Prostate gland (tissue), 2 donors: ENCODE results near the gene STEAP3. TPM values are rescaled to one million over a fixed set of nuclear protein-coding genes. Genes with fewer than 3 reads are reported as not detected.

Source experiments
- DNase-seq: peaks from one replicate; pipeline ENCODE4 v3.0.0-alpha.2; 2019; ENCODE audit warnings: low spot score
- H3K27ac ChIP-seq, 2 donors: fragments of 200-600 bp; sonication (generic); 2 replicates each; pipeline ENCODE4 v1.5.1; 2017 to 2019
- H3K27me3 ChIP-seq: fragments of 200-600 bp; sonication (generic); replicated peaks from 2 replicates; pipeline ENCODE4 v1.5.1; 2019; ENCODE audit not compliant: insufficient read depth
- H3K36me3 ChIP-seq, 2 donors: fragments of 200-600 bp; sonication (generic); 1 replicate in 1 of 2; 2 replicates in 1 of 2; pipeline versions ENCODE4 v1.5.1 to v1.8.1; 2017 to 2019
- H3K4me1 ChIP-seq: fragments of 200-600 bp; sonication (generic); replicated peaks from 2 replicates; pipeline ENCODE4 v1.5.1; 2019
- H3K4me3 ChIP-seq, 2 donors: fragments of 200-600 bp; sonication (generic); 2 replicates each; pipeline ENCODE4 v1.5.1; 2017 to 2019
- H3K9me3 ChIP-seq: fragments of 200-600 bp; sonication (generic); 2 replicates; pipeline ENCODE4 v1.5.1; 2017
- POLR2A ChIP-seq: fragments of 450-650 bp; IDR thresholded peaks from one replicate; pipeline ENCODE4 v1.6.1; 2016; ENCODE audit warnings: antibody characterized with exemption, mild to moderate bottlenecking
- POLR2AphosphoS5 ChIP-seq: sonication (generic); formaldehyde crosslinking; IDR thresholded peaks from one replicate; pipeline ENCODE4 v1.6.1; 2017; ENCODE audit warnings: antibody characterized with exemption
- WGBS: methylation state at CpG from one replicate; pipeline ENCODE4 v1.1.5; 2018; 5-methylcytosine and 5-hydroxymethylcytosine counted together
- intact Hi-C: fragments of 100-400 bp; cut with DNase I; formaldehyde crosslinking; loops from one replicate; pipeline ENCODE4 v1.14.2; 2022
- total RNA-seq, 2 donors: library from RNA; depleted of rRNA; stranded (reverse); fragments of >200 nt; gene quantifications; one replicate each; pipeline ENCODE4 v1.1.0, GENCODE V29; 2016
- TF ChIP-seq, protein P1 (sequence below), 4 experiments: fragments of 200-600 bp in 2 of 4; fragments of 450-650 bp in 2 of 4; sonication (generic) in 2 of 4; IDR thresholded peaks; 1 replicate in 3 of 4; 2 replicates in 1 of 4; pipeline ENCODE4 v1.5.1; 2016 to 2019; ENCODE audit warnings: antibody characterized with exemption in 4 of 4, mild to moderate bottlenecking in 2 of 4, moderate library complexity in 2 of 4

The STEAP3 gene
- total RNA-seq, 2 donors from 2014 or later: 15.3 to 25.1 TPM

DNA sequence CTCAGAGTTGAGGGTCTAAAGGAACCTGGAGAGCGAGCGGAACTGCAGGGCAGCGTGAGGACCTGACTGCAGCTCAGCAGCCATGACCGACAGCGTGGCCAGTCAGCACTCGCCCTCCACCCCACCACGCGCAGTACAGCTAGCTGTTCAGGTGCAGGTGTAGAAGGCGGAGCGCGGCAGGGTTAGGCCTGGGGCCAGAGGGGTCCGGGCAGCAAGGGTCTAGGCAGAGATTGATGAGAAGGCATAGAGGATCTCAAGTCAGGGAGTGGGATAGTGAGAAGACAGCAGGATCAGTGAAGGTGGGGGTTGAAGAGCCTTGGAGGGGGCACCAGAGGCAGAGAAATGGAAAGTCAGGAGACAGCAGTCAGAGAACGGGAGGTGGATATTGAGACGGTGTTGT is 71.0 kb downstream of the STEAP3 start:
- no peak for DNase-seq
- Histone ChIP-seq H3K27ac (no peak overlapping the region), H3K9me3 (no peaks in the 10 kb centered on the region), H3K4me3 (no peak overlapping the region), H3K4me1 (peaks cover 6% of the 10 kb centered on the region), H3K36me3 (no peaks in the 10 kb centered on the region), H3K27me3 (no peaks in the 10 kb centered on the region)
- 83% methylated on average over 14 of the region's 14 CpGs for WGBS
- intact Hi-C loops: no loop called here
- TF ChIP-seq, protein P1, sequence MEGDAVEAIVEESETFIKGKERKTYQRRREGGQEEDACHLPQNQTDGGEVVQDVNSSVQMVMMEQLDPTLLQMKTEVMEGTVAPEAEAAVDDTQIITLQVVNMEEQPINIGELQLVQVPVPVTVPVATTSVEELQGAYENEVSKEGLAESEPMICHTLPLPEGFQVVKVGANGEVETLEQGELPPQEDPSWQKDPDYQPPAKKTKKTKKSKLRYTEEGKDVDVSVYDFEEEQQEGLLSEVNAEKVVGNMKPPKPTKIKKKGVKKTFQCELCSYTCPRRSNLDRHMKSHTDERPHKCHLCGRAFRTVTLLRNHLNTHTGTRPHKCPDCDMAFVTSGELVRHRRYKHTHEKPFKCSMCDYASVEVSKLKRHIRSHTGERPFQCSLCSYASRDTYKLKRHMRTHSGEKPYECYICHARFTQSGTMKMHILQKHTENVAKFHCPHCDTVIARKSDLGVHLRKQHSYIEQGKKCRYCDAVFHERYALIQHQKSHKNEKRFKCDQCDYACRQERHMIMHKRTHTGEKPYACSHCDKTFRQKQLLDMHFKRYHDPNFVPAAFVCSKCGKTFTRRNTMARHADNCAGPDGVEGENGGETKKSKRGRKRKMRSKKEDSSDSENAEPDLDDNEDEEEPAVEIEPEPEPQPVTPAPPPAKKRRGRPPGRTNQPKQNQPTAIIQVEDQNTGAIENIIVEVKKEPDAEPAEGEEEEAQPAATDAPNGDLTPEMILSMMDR (IDR thresholded peaks at IDR 0.05): no peak
- TF ChIP-seq POLR2AphosphoS5 (no peak), POLR2A (no peak)

DNA sequence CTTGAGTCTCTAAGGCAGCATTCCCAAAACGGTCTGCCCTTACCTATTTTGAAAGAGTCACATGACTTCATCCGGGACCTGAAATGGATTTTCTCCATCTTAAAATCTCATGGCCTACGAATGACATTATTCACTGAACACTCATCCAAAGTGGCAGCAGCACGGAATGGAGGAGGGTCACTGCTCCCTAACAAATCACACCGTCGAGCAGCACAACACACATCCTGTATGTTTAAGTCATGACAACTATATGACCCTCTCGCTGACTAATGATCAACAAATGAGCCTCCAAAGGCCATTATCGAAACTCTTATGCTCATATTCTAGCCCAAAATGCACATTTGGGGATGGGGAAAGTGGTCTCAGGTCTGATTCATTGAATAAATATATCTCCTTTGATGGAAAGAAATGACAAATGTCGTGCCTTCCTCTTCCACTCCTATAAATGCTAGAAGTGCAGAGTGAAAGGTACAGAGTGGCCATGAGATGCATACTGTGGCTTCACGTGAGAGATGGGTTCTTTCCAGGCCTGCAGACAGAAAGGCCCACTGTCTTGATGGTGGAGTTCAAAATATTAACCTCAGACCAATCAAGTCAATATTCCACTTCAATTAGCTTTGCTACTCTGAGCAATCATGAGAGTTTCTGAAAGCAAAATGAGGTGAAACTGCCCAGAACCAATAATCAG is 72.2 kb downstream of the STEAP3 start:
- intact Hi-C loops: no loop called here
- TF ChIP-seq, protein P1 (IDR thresholded peaks at IDR 0.05): no peak
- TF ChIP-seq POLR2A: no peak
- no peak for TF ChIP-seq POLR2AphosphoS5

GRCh38 chr2:119301413-119301812 is 77.8 kb downstream of the STEAP3 start:
- Histone ChIP-seq H3K4me3 (no peak overlapping the region), H3K27ac (no peak overlapping the region), H3K27me3 (no peaks in the 10 kb centered on the region), H3K4me1 (no peaks in the 10 kb centered on the region), H3K36me3 (no peaks in the 10 kb centered on the region), H3K9me3 (no peaks in the 10 kb centered on the region)
- intact Hi-C loops: no loop called here
- 97% methylated on average over 6 of the region's 6 CpGs for WGBS
- DNase-seq: no peak
- TF ChIP-seq, protein P1 (IDR thresholded peaks at IDR 0.05): no peak
- TF ChIP-seq POLR2AphosphoS5: no peak
- TF ChIP-seq POLR2A: no peak

More for the DNA sequence above, 72.2 kb downstream of the STEAP3 start:
- DNase-seq: no peak
- WGBS: 89% methylated on average over 10 of the region's 10 CpGs
- no peaks in the 10 kb centered on the region for H3K9me3 ChIP-seq
- H3K4me3 ChIP-seq: no peak overlapping the region
- no peaks in the 10 kb centered on the region for H3K27me3 ChIP-seq
- no peak overlapping the region for H3K27ac ChIP-seq
- peaks cover 6% of the 10 kb centered on the region for H3K4me1 ChIP-seq
- no peaks in the 10 kb centered on the region for H3K36me3 ChIP-seq

- intact Hi-C loops: no loop called here
- DNase-seq: no peak
- H3K36me3 ChIP-seq: no peaks in the 10 kb centered on the region
- WGBS: 44% methylated on average over 2 of the region's 2 CpGs
- no peaks in the 10 kb centered on the region for H3K27me3 ChIP-seq
- peak overlapping the region; percentile 75 to 79 for H3K27ac ChIP-seq
- TF ChIP-seq POLR2A (no peak), POLR2AphosphoS5 (no peak)
- TF ChIP-seq, protein P1 (IDR thresholded peaks at IDR 0.05): no peak
- no peak overlapping the region for H3K4me3 ChIP-seq
- H3K4me1 ChIP-seq: no peaks in the 10 kb centered on the region
- H3K9me3 ChIP-seq: no peaks in the 10 kb centered on the region
These were observed 81.2 kb downstream of the STEAP3 start for GRCh38 chr2:119304847-119305246.
